Inferior parietal cortex (tissue), 1 donor: ENCODE results near the gene TET3.

Experiments used
- DNase-seq: peaks from one replicate; pipeline ENCODE4 v3.0.0-alpha.2; 2016; ENCODE audit errors: extremely low spot score

Gene TET3

GRCh38 chr2:74005786-74006185 is 21.1 kb downstream of the TET3 start:
- no peak for DNase-seq

DNA sequence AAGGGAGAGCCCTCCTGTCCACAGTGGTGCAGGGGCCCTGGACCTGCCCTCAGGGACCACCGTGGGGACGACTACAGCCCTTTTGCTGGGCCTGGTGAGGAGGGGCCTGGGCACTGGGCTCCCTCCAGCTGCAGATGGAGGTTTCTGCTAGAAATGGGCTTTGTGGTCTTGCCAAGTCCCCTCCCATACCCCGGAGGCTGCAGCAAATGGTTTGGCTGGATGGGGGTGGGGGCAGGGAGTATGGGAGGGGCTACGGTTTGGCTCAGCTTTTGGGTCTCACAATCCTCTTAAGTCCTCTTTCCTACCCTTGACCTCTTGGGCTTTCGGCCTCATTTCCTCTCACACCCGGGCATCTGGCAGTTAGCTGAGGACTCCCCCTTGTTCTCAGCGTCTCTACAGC is 21.7 kb downstream of the TET3 start:
- no peak for DNase-seq

- DNase-seq, result no peak
Measured at GRCh38 chr2:74007121-74007520, 22.4 kb downstream of the TET3 start.

- DNase-seq, result no peak
Measured at GRCh38 chr2:74007711-74008110, 23.0 kb downstream of the TET3 start.

DNA sequence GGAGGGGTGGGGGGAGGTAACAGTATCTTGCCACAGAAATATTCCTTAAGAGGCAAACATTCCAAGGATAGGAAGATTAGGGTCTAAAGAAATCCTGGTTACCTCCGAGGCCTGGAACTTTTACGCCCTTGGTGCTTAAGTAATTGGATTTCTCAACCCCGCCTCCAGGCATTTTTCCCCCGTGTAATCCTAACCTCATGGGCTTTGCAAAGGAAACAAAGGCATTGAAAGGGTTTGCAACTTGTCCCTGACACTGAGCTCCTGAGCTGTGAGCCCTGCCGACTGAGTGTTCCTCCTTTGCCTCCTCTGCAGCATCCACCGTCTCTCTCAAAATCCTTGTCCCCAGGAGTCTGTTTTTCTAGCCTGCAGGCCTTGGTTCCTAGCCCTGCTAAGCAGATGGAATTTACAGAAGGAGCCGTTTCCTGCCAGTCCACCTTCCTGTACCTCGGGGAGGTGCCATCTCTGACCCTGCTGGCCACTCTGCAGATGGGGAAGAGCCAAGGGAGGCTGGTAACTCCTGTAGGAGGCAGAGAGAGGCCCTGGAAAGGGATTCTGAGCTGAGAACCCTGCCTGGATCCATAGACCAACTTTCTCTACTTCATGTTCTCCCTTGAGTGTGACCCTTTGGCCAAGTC is 24.2 kb downstream of the TET3 start:
- DNase-seq, result no peak

- no peak for DNase-seq
Measured at GRCh38 chr2:74009577-74009976, 24.9 kb downstream of the TET3 start.

- DNase-seq, result no peak
Measured at GRCh38 chr2:74010087-74010541, 25.4 kb downstream of the TET3 start.

- no peak for DNase-seq
Measured at GRCh38 chr2:74011246-74011645, 26.5 kb downstream of the TET3 start.

DNA sequence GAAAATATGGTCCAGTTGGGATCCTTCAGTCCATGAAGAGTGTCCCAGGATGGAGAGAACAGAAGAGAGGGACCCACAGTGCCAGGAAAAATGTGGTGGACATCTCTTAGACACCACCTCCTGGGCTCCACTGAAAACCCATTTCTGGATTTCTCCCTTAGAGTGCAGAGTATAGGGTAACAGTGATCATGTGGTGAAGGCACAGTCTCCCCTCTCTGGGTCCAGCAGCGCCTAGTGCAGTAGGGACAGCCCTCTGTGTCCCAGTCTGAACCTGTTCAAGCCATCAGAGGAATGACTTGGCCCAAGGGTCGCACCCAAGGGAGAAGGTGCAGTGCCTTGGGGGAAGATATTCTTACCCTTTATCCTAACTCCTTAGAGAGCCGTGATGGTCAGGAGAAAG is 30.1 kb downstream of the TET3 start:
- DNase-seq, result no peak

- no peak for DNase-seq
Measured at GRCh38 chr2:74017223-74017622, 32.5 kb downstream of the TET3 start.

GRCh38 chr2:74019516-74019915 is 34.8 kb downstream of the TET3 start:
- no peak for DNase-seq

GRCh38 chr2:74020702-74021406 is 36.1 kb downstream of the TET3 start:
- no peak for DNase-seq

DNA sequence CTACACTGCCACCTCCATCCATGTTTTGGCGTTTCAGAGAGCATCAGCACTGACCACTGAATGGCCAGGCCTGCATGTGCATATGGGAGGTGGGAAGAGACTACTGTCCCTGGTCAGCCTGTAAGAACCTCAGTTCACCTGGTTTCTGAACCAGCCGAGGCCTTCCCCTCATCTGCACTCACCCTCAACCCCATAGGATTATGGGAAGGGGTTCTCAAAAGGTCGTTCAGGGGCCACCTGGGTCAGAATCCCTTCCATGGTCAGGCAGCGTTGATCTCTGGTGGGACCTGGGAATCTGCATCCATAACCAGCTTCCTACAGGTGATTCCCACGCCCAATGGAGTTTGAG is 36.7 kb downstream of the TET3 start:
- no peak for DNase-seq

- no peak for DNase-seq
Measured at GRCh38 chr2:74024216-74024615, 39.5 kb downstream of the TET3 start.

- DNase-seq, result no peak
Measured at GRCh38 chr2:74025971-74026612, 41.4 kb downstream of the TET3 start.

- DNase-seq, result no peak
Measured at GRCh38 chr2:74026687-74027241, 42.1 kb downstream of the TET3 start.

DNA sequence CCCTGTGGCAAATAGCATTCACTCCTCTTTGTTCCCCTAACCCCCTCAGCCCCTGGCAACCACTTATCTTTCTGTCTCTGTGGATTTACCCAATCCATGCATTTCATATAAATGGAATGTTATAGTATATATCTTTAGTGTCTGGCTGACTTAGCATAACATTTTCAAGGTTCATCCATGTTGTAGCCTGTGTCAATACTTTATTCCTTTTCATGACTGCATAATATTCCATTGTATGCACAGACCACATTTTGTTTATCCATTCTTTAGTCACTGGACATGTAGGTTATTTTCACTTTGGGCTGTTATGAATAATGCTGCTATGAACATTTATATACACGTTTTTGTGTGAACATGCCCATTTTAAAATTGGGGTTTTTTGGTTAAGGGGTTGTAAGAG is 42.8 kb downstream of the TET3 start:
- no peak for DNase-seq

DNA sequence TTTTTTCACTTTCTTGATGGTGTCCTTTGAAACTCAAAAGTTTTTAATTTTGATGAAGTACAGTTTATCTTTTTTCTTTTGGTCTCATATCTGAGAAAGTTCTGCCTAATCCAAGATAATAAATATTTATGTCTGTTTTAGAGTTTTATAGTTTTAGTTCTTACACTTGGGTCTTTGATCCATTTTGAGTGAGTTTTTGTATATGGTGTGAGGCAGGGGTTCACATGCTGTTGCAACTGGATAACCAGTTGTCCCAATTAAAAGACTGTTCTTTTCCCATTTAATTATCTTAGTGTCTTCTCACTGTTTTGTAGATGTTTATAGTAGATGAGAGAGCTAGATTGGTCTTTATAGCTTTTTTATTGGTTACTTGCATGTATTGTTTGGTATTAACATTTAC is 43.6 kb downstream of the TET3 start:
- no peak for DNase-seq

- no peak for DNase-seq
Measured at GRCh38 chr2:74028741-74029140, 44.0 kb downstream of the TET3 start.

DNA sequence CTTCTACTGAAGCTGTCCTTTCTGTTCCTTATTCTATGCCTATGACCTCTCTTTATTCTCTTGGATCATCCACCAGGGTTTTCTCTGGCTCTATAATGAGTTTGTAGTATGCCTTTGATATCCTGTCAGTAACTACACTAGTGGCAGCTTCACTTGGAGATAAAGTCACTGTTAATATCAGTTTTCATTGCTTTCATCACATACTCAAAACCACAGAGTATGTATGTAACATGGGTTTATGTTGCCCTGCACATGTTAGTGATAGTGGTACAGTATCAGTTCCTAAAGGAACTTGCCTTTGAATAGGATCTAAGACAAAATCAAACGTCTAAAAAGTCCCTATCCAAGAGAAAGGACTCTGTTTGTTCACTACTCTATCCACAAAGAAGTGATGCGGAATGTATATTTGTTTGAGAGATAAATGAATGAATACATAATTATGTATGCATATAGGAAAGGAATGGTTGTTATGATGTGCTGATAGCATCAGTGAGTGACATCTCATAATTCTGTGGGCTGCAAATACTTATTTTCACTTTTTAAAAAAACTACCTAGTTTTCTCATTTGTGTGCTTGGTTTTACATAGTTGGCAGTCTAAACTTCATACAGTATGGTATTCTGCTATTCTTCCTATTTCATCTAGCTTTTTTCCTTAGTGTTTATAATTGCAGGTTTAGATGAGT is 45.1 kb downstream of the TET3 start:
- no peak for DNase-seq

DNA sequence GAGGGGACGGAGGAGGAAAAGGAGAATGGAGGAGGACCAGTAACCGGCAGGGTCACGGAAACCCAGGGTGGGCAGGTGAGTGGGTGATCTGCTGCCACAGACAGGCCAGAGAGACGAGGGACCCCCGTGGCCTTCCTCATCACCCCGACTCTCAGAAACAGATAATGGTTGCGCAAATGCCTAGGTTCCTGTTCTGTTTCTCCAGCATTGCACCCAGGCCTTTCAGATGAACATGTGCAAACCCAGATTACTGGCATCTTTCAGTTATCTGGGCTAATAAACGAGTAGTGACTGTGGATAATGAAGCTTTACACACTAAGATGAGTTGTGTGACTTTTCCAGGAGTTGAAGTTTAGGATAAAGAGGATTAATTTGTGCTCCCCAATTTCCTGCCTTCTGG is 46.5 kb downstream of the TET3 start:
- no peak for DNase-seq

- no peak for DNase-seq
Measured at GRCh38 chr2:74031959-74032287, 47.2 kb downstream of the TET3 start.

DNA sequence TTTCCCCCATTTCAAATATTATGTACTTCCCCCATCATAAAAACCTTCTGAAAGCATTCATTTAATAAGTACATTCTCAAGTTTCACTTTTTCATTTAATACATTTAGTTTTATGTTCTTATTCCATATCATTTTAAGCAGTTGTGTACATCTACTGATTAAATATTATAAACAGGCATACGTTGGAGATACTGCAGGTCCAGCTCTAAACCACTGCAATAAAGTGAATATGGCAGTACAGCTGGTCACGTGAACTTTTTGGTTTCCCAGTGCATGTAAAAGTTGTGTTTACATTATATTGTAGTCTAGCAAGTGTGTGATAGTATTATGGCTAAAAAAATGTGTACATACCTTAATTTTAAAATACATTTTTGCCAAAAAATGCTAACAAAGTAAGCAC is 48.7 kb downstream of the TET3 start:
- DNase-seq, result no peak
